HG03045 (cell line): Measurements from ENCODE around the gene NME3.
A peak's percentile ranks its signal among the peaks of the same experiment; 100 is the strongest.

ENCODE experiments used
- ATAC-seq: cut with Tn5 transposase; IDR thresholded peaks from one replicate; pipeline ENCODE4 v1.9.1; 2021; ENCODE audit warnings: mild to moderate bottlenecking, moderate library complexity; ENCODE audit not compliant: unreplicated experiment

NME3 gene

GRCh38 chr16:1794221-1794871, 23.0 kb upstream of the NME3 start:
- no peak for ATAC-seq

- no peak for ATAC-seq
These were observed 22.4 kb upstream of the NME3 start, which contains the start of gene IGFALS for GRCh38 chr16:1793578-1794220. Gene IGFALS, minus strand, starts transcription at chr16:1793705. Its CDS starts 53 bp downstream, at chr16:1793652.

DNA sequence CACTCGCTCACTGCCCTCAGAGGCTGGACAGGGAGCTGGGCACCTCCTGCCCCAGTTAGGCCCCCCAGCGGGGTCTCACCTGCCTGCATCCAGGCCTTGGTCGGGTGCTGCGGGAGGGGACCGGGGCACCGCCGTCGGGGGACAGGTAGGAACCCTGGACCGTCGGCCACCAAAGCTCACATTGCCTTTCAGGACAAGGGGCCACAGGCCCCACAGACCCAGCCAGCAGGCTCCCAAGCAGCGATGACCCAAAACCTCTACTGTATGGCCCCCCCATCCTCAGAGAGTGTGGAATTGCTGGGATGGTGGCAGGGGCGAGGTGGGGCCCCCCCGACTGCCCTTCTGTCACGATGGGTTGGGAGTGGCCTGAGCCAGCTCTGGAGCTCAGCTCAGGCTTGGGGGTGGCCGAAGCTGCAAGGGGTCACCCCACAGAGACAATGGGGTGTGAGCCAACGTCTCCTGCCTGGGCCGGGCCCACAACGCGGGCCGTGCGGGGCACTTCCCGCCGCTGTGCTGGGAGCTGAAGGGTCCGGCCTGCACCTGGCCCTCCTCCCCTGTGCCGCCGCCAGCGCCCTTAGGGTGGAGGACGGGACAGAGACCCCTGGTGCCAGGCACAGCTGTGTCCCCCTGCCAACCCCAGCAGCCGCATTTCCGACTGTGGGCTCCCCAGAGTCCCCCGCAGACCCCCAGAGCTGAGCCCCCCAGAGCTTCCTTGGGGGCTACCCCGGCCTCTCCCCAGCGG, 21.7 kb upstream of the NME3 start:
- no peak for ATAC-seq

- no peak for ATAC-seq
These were observed 20.8 kb upstream of the NME3 start for GRCh38 chr16:1791943-1792812.

DNA sequence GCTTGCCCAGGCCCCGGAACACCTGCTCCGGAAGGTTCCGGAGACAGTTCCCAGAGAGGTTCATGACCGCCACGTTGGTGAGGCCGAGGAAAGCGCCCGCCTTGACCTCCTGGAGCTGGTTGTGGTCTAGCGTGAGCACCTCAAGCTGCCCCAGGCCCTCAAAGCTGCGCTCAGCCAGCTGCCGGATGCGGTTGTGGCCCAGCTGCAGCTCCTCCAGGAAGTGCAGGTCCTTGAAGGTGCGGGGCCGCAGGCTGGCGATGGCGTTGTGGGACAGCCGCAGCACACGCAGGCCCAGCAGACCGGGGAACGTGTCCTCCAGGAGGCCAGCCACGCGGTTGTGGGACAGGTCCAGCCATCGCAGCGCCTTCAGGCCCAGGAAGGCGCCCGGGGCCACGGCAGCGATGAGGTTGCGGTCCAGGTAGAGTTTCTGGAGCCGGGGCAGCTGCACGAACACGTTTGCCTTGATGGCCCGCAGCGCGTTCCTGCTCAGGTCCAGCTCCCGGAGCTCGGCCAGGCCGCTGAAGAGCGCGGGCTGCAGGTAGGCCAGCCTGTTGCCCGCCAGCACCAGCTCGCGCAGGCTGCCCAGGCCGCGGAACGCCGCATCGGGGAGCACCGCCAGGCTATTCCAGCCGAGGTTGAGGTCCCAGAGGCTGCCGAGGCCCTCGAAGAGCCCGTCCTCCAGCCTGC, 20.1 kb upstream of the NME3 start:
- no peak for ATAC-seq

- no peak for ATAC-seq
These were observed 19.4 kb upstream of the NME3 start for GRCh38 chr16:1790611-1791255.

- ATAC-seq = no peak
These were observed 18.9 kb upstream of the NME3 start for GRCh38 chr16:1790261-1790610.

DNA sequence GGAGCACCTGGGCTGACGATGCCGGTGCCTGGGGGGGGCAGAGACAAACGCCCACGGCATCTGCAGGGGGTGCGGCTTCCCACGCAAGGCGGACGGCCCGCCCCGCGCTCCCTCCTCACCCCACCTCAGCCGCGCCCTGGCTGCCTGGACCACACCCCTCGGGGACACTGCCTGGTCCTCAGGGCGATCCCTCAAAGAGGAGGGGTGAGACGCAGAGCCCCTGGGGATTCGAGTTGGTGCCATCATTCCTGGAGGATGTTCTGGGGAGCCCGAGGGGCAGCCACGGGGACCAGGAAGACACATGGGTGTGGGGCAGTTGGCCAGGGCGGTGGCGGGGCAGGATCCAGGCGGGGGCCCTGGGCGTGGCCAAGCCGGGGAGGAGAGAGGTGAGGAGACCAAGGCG, 18.3 kb upstream of the NME3 start:
- ATAC-seq = no peak

DNA sequence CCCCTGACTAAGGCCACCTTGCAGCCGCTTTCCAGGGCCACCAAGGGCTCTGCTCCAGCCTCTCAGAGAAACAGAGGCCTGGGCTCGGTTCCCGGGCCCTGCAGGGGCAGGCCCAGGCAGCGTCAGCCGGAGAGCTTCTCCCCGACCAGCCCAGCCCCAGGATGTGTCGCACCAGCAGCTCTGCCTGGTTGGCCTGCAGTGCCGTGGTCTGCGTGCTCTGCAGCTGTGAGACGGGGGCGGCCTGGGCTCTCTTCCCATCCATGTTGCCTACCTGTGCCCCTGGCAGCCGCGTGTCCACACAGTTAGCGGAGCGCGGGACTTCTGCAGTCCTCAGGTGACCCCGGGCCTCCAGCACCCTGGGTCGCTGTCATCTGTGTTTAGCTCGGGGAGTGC, 17.4 kb upstream of the NME3 start:
- no peak for ATAC-seq

DNA sequence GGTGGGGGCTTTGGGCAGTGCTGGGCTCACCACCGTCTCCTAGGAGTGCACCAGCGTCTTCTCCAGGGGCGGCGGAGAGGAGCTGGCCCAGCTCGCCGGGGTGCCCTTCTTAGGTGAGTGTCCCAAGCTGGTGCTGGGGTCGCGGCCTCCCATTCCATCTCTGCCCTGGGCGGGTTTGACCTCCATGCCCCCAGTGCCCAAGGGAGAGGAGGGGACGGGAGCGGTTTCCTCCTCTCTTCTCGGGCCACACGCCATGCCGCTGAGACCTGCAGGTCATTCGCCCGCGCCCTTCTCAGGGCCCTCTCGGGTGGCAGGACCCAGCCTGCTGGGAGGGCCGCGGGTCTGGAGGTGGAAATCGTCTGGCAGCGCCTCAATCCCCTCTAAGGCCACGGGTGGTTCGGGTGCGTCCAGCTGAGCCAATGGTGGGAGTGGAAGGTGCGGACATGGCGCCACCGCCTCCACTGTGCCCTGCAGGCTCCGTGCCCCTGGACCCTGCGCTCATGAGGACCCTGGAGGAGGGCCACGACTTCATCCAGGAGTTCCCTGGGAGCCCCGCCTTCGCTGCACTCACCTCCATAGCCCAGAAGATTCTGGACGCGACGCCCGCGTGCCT, 16.9 kb upstream of the NME3 start:
- ATAC-seq = no peak

DNA sequence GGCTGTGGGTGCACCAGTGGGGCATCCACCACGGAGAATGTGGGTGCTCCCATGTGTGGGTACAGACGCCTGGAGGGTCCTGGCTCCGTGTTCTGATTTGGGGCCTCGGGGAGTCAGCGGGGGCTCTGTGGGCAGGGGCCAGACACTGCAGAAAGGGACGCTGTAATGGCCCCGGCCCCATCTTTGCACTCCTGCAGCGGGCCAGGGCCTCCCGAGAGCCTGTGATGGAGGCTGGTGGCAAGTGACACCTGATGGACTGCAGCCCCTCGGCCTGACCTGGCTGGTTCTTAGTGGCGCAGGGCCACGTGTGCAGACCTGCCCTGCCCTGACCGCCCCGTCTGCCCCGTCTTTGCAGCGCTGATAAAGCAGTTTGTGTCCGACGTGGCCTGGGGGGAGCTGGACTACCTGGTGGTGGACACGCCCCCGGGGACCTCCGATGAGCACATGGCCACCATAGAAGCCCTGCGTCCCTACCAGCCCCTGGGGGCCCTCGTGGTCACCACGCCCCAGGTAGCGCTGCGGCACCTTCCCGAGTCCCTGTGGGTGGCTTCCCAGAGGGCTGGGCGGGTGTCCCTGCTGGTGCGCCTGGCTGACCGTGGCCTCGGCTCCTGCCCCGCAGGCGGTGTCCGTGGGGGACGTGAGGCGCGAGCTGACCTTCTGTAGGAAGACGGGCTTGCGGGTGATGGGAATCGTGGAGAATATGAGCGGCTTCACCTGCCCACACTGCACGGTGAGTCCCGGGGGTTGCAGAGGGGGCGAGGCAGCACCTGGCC, 16.2 kb upstream of the NME3 start:
- ATAC-seq = no peak

DNA sequence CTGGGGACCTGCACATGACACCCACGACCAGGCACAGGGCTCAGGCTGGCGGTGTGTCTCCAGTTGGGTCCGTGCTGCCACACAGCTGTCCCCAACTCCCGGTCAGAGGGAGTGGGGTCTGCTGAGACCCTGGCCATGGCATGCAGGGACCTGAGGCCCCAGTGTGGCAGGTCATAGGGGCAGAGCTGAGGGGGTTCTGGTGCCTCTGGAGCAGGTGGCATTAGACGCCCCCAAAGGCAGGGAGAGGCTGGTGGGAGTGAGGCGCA, 15.6 kb upstream of the NME3 start:
- ATAC-seq = no peak

- ATAC-seq = no peak
These were observed 15.1 kb upstream of the NME3 start for GRCh38 chr16:1786242-1787055.

GRCh38 chr16:1785846-1786170, 14.5 kb upstream of the NME3 start:
- no peak for ATAC-seq

- no peak for ATAC-seq
These were observed 13.9 kb upstream of the NME3 start for GRCh38 chr16:1784977-1785845.

DNA sequence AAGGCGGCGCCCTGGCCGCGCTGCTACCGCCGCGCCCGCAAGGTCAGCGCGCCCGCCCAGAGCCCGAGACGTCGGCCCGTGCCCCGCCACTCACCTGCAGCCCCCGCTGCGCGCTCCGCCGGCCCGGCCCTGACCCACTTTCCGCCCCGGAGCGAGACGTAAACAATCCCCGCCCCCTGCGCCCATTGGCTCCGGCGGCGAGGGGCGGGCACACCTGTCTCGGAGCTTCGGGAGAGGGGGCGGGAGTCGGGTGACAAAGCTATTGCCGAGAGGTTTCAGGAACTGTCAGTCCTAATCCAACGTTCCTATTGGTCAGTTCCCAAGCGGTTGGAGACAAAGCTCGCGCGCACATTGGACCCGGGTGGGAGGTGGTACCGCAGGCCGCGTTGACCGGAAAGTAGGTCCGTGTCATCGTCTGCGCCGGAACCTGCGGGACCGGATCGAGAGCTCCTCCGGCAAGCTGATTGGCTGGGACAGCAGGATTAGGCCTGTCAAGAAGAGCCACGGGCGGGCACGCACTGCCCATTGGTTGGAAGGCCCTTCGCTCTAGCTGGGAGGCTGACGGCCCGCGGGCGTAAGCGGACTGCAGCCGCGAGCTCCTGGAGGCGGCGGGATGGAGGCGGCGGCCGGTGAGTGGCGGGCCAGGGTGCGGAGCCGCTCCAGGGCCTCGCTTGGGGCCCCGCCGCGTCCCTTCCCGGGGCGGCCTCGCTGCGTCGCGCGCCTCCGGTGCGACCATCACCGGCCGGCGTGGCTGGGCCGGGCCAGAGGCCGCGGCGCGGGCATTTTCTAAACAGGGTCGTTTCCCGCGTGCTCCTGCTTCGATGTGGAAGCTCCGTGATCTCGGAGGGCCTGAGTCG, 11.3 kb upstream of the NME3 start, which contains the start of the genes NUBP2 and SPSB3:
TSS of gene NUBP2 (plus strand) at position 553 of the 857 bp plus-strand sequence. CDS start at position 614, 61 bp downstream.
TSS of gene SPSB3 (minus strand) at position 164 of the 857 bp plus-strand sequence. CDS start 1,088 bp downstream, outside the sequence.
- ATAC-seq = peak; percentile 80
